Activated CD4-positive, alpha-beta memory T cell treated with anti-CD3 and anti-CD28 coated beads for 36 hours (primary cell): Measurements from ENCODE around the gene TTC5. TPM values are rescaled to one million over a fixed set of nuclear protein-coding genes. Genes with fewer than 3 reads are reported as not detected.

Experiments
- CTCF ChIA-PET: fragments of 350-600 bp; sonication (Branson Sonifier 250); formaldehyde crosslinking; loops from one replicate; lab custom pipeline; 2021; ENCODE audit warnings: antibody characterized with exemption, inconsistent platforms; lab: Charles Lee
- POLR2A ChIA-PET: fragments of 350-600 bp; sonication (Branson Sonifier 250); formaldehyde crosslinking; loops from one replicate; lab custom pipeline; 2021; ENCODE audit warnings: antibody characterized with exemption; lab: Charles Lee
- DNase-seq: peaks from one replicate; pipeline ENCODE4 v3.0.0-alpha.2; 2020
- H3K27ac Mint-ChIP-seq: one replicate; pipeline ENCODE4 v1.8.0; 2021; ENCODE audit warnings: mixed read lengths
- H3K27me3 Mint-ChIP-seq: one replicate; pipeline ENCODE4 v1.8.0; 2021; ENCODE audit warnings: mixed read lengths
- H3K36me3 Mint-ChIP-seq: one replicate; pipeline ENCODE4 v1.8.0; 2021; ENCODE audit warnings: mixed read lengths
- H3K4me1 Mint-ChIP-seq: one replicate; pipeline ENCODE4 v1.8.0; 2021; ENCODE audit warnings: low read depth, mixed read lengths
- H3K4me3 Mint-ChIP-seq: one replicate; pipeline ENCODE4 v1.8.0; 2021; ENCODE audit warnings: mild to moderate bottlenecking, mixed read lengths
- H3K9me3 Mint-ChIP-seq: one replicate; pipeline ENCODE4 v1.8.0; 2021; ENCODE audit warnings: mixed read lengths
- intact Hi-C: fragments of 100-400 bp; cut with micrococcal nuclease; formaldehyde crosslinking; loops from one replicate; pipeline ENCODE4 v1.15.1; 2023
- total RNA-seq, 2 experiments: library from RNA; stranded (reverse); gene quantifications; one replicate each; pipeline ENCODE4 v1.2.3, GENCODE V29; 2021

TTC5 gene
- total RNA-seq, 2 experiments from 2014 or later = 19.0 to 22.7 TPM

GRCh38 chr14:20334017-20334416 is 28.3 kb upstream of the TTC5 start:
- Mint-ChIP-seq H3K4me1 (peaks cover 28% of the 10 kb centered on the region), H3K27ac (no peak overlapping the region), H3K9me3 (no peaks in the 10 kb centered on the region), H3K36me3 (peaks cover 12% of the 10 kb centered on the region), H3K27me3 (no peaks in the 10 kb centered on the region), H3K4me3 (no peak overlapping the region)
- CTCF ChIA-PET = interaction anchor here (0.7 to 8.9 kb wide), 4 partner anchors 7 to 276 kb away, joined by 3 to 129 read pairs (median 10); partner anchors contain the start of genes PARP2 and TEP1
- POLR2A ChIA-PET = interaction anchor here (1.3 to 4.8 kb wide), 5 partner anchors 9 to 349 kb away, joined by 4 to 59 read pairs (median 5); partner anchors contain the start of genes PARP2 and PNP
- intact Hi-C loops = no loop called here
- no peak for DNase-seq

DNA sequence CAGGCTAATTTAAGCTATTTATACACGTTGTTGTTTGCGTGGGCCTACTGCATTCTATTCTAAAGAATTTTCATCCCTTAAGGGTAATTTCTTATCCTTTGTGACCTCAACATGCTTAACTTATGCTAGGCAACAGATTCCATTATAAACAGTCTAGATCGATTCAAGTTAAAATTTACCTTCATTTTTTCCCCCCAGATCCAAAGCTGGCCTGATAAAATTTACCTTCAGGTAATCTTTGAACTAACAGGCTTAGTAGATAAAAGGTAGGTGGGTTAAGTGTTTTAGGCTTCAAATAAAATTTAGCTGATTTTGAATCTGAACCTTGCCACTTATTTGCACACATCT is 27.7 kb upstream of the TTC5 start:
- H3K4me3 Mint-ChIP-seq = peak overlapping the region; percentile 99
- POLR2A ChIA-PET = interaction anchor here (1.3 to 4.8 kb wide), 5 partner anchors 9 to 350 kb away, joined by 4 to 59 read pairs (median 5); partner anchors contain the start of genes PARP2 and PNP
- intact Hi-C loops = loop anchor here (1.0 to 2.0 kb wide), 6 partner anchors 10 to 349 kb away; partner anchors contain the start of genes APEX1, PARP2 and PNP
- H3K27ac Mint-ChIP-seq = peak overlapping the region; percentile 92
- CTCF ChIA-PET = interaction anchor here (0.7 to 8.9 kb wide), 5 partner anchors 8 to 276 kb away, joined by 3 to 129 read pairs (median 7); partner anchors contain the start of genes PARP2 and TEP1
- no peak for DNase-seq
- H3K9me3 Mint-ChIP-seq = no peaks in the 10 kb centered on the region
- H3K36me3 Mint-ChIP-seq = peaks cover 16% of the 10 kb centered on the region
- peaks cover 33% of the 10 kb centered on the region for H3K4me1 Mint-ChIP-seq
- H3K27me3 Mint-ChIP-seq = no peaks in the 10 kb centered on the region

DNA sequence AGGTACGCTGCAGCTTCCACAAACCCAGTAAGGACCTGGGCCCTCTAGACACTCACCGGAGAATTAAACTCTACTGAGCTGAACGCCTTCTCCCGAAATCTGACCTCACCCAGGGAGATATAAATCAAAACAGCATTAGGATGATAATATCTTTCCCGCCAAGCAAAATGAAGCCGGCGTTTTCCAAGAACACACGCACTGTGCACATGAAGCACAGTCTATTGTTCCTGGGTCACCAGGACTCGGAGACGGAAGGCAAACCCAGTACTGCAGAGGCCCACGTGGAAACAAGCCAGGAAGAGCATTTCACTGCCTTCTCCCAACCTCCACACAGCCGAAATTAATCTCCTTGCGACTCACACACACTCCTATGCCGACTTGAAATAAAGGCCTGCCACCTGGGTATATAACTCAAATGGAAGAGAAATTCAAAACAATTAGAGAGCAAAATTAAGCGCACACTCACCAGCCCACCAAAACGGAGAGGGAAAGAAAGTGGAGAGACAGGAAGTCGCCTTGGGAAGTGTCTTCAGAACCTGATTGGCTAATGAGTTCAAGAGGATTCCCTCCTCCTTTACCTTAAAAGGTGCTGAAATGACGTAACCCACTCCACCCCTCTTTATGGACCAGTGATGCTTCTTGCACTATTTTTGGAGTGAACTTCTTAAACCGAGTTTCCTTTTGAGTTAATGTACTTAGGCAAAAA is 27.2 kb upstream of the TTC5 start, which contains the start of gene CCNB1IP1:
CCNB1IP1 (minus strand) TSS at position 492 of the 706 bp plus-strand sequence. CDS start 16,756 bp downstream, outside the sequence.
- Mint-ChIP-seq H3K27ac (peak within 1 kb of the TSS; percentile 92), H3K36me3 (peaks cover 16% of the 10 kb centered on the region), H3K4me1 (peaks cover 36% of the 10 kb centered on the region), H3K4me3 (peak within 1 kb of the TSS; percentile 99), H3K27me3 (no peaks in the 10 kb centered on the region), H3K9me3 (no peaks in the 10 kb centered on the region)
- ChIA-PET POLR2A (interaction anchor here (1.3 to 4.8 kb wide), 5 partner anchors 10 to 350 kb away, joined by 4 to 59 read pairs (median 5); partner anchors contain the start of genes PARP2 and PNP), CTCF (interaction anchor here (0.7 to 8.9 kb wide), 5 partner anchors 8 to 277 kb away, joined by 3 to 129 read pairs (median 7); partner anchors contain the start of genes PARP2 and TEP1)
- DNase-seq = peak; percentile 54
- intact Hi-C loops = loop anchor here (1.0 to 2.0 kb wide), 6 partner anchors 10 to 350 kb away; partner anchors contain the start of genes APEX1, PARP2 and PNP

DNA sequence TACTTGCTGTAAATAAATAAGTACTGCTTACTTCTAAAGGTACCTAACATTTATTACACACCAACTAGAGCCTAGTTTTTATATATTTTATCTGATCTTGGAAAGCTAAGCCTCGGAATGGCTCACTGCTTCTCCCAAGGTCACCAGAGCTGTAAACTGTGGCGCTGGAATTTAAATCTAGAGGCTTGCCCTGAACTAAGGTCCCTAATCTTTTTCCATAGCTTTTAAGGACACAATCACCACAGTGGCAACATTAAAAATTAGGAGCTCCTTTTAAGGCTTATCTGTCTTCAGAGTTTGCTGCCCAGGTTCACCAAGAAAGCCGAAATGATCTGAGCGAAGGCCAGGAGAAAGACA is 26.7 kb upstream of the TTC5 start:
- no peaks in the 10 kb centered on the region for H3K27me3 Mint-ChIP-seq

GRCh38 chr14:20331053-20331613 is 25.4 kb upstream of the TTC5 start:
- peaks cover 27% of the 10 kb centered on the region for H3K36me3 Mint-ChIP-seq
- no peaks in the 10 kb centered on the region for H3K27me3 Mint-ChIP-seq
- ChIA-PET POLR2A (interaction anchor here (4.8 kb wide), 1 partner anchor 12 kb away, joined by 59 read pairs; the partner anchor contains the start of gene PARP2), CTCF (interaction anchor here (5.8 to 8.9 kb wide), 2 partner anchors 10 to 278 kb away, joined by 64 to 129 read pairs; partner anchors contain the start of gene PARP2)
- H3K9me3 Mint-ChIP-seq = no peaks in the 10 kb centered on the region
- DNase-seq = no peak
- peak overlapping the region; percentile 50 for H3K4me3 Mint-ChIP-seq
- H3K27ac Mint-ChIP-seq = peak overlapping the region; percentile 58
- H3K4me1 Mint-ChIP-seq = peaks cover 47% of the 10 kb centered on the region
- intact Hi-C loops = no loop called here

More for the DNA sequence above, 26.7 kb upstream of the TTC5 start:
- H3K4me3 Mint-ChIP-seq = peak overlapping the region; percentile 99
- intact Hi-C loops = loop anchor here (2.0 kb wide), 2 partner anchors 34 to 350 kb away; no protein-coding TSS in a partner anchor
- no peaks in the 10 kb centered on the region for H3K9me3 Mint-ChIP-seq
- peaks cover 42% of the 10 kb centered on the region for H3K4me1 Mint-ChIP-seq
- peak overlapping the region; percentile 92 for H3K27ac Mint-ChIP-seq
- DNase-seq = no peak
- CTCF ChIA-PET = interaction anchor here (0.9 to 8.9 kb wide), 4 partner anchors 9 to 277 kb away, joined by 3 to 129 read pairs (median 10); partner anchors contain the start of genes PARP2 and TEP1
- POLR2A ChIA-PET = interaction anchor here (1.6 to 4.8 kb wide), 4 partner anchors 10 to 351 kb away, joined by 4 to 59 read pairs (median 6); partner anchors contain the start of genes PARP2 and PNP
- peaks cover 19% of the 10 kb centered on the region for H3K36me3 Mint-ChIP-seq

DNA sequence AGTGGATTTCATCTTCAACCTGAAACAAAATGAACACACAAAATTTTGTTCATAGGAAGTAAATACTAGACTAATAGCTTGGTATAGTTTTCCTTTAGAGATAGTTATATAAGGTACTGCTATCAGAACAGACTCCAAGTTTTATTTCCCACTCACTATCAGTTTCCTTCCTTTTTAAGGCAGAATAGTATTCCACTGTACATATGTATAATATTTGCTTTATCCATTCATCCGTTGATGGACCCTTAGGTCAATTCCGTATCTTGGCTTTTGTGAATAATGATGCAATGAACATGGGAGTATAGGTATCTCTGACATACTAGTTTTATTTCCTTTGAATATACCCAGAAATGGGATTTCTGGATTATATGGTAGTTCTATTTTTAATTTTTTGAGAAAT is 23.6 kb upstream of the TTC5 start:
- Mint-ChIP-seq H3K27me3 (no peaks in the 10 kb centered on the region), H3K4me1 (peaks cover 43% of the 10 kb centered on the region), H3K4me3 (no peak overlapping the region), H3K27ac (no peak overlapping the region), H3K36me3 (peaks cover 35% of the 10 kb centered on the region), H3K9me3 (no peaks in the 10 kb centered on the region)
- no peak for DNase-seq
- CTCF ChIA-PET = interaction anchor here (0.8 to 8.9 kb wide), 7 partner anchors 12 to 284 kb away, joined by 3 to 129 read pairs (median 5); partner anchors contain the start of genes APEX1 and PARP2
- intact Hi-C loops = no loop called here
- POLR2A ChIA-PET = interaction anchor here (4.8 kb wide), 1 partner anchor 14 kb away, joined by 59 read pairs; the partner anchor contains the start of gene PARP2

DNA sequence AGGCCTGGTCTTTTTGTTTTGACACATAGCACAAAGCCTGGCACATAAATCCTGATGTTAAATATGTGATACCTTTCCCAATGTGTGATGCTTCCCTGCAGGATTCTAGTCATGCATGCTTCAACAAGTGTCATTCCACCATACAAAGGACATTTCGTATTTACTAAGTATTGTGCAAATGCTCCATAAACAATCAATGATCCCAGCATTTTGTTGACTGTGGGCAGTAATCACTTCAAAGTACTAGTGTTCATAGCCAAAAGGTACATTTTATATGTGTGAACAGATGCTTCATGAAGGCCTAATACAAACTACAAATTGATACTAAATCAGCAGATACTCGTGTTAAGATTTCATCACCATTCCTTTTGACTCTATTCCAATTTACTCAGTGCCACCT is 23.0 kb upstream of the TTC5 start:
- CTCF ChIA-PET = interaction anchor here (0.9 to 8.9 kb wide), 17 partner anchors 11 to 363 kb away, joined by 3 to 129 read pairs (median 8); partner anchors contain the start of genes APEX1, OSGEP, PARP2 and TTC5
- peaks cover 39% of the 10 kb centered on the region for H3K36me3 Mint-ChIP-seq
- intact Hi-C loops = no loop called here
- H3K9me3 Mint-ChIP-seq = no peaks in the 10 kb centered on the region
- no peak overlapping the region for H3K4me3 Mint-ChIP-seq
- H3K4me1 Mint-ChIP-seq = peaks cover 43% of the 10 kb centered on the region
- DNase-seq = no peak
- peak overlapping the region; percentile 53 for H3K27ac Mint-ChIP-seq
- POLR2A ChIA-PET = interaction anchor here (1.3 kb wide), 1 partner anchor 14 kb away, joined by 7 read pairs; the partner anchor contains the start of gene PARP2
- no peaks in the 10 kb centered on the region for H3K27me3 Mint-ChIP-seq

- intact Hi-C loops = loop anchor here (1.0 to 2.0 kb wide), 3 partner anchors 16 to 282 kb away; partner anchors contain the start of gene PARP2
These were observed 21.5 kb upstream of the TTC5 start for GRCh38 chr14:20327005-20327869.

GRCh38 chr14:20317720-20318119 is 12.0 kb upstream of the TTC5 start:
- H3K9me3 Mint-ChIP-seq = no peaks in the 10 kb centered on the region
- H3K4me1 Mint-ChIP-seq = no peaks in the 10 kb centered on the region
- ChIA-PET CTCF (interaction anchor here (1.2 kb wide), 1 partner anchor 10 kb away, joined by 12 read pairs; no protein-coding TSS in a partner anchor), POLR2A (interaction anchor here (0.8 kb wide), 1 partner anchor 26 kb away, joined by 3 read pairs; the partner anchor contains the start of gene PARP2)
- no peak for DNase-seq
- intact Hi-C loops = no loop called here
- no peak overlapping the region for H3K4me3 Mint-ChIP-seq
- H3K27me3 Mint-ChIP-seq = no peaks in the 10 kb centered on the region
- H3K36me3 Mint-ChIP-seq = peaks cover 34% of the 10 kb centered on the region
- H3K27ac Mint-ChIP-seq = no peak overlapping the region

More at GRCh38 chr14:20327005-20327869, 21.5 kb upstream of the TTC5 start:
- Mint-ChIP-seq H3K4me3 (peak overlapping the region; percentile 0), H3K4me1 (peaks cover 40% of the 10 kb centered on the region), H3K36me3 (peaks cover 43% of the 10 kb centered on the region), H3K27me3 (no peaks in the 10 kb centered on the region), H3K9me3 (no peaks in the 10 kb centered on the region), H3K27ac (peak overlapping the region; percentile 43)
- ChIA-PET POLR2A (interaction anchor here (1.3 kb wide), 1 partner anchor 16 kb away, joined by 7 read pairs; the partner anchor contains the start of gene PARP2), CTCF (interaction anchor here (0.6 to 8.9 kb wide), 33 partner anchors 9 to 364 kb away, joined by 3 to 129 read pairs (median 5); partner anchors contain the start of genes APEX1, OSGEP, PARP2 and PIP4P1)
- no peak for DNase-seq

- H3K27me3 Mint-ChIP-seq = no peaks in the 10 kb centered on the region
- DNase-seq = no peak
- no peaks in the 10 kb centered on the region for H3K4me1 Mint-ChIP-seq
- intact Hi-C loops = no loop called here
- H3K36me3 Mint-ChIP-seq = peaks cover 39% of the 10 kb centered on the region
- H3K9me3 Mint-ChIP-seq = no peaks in the 10 kb centered on the region
- no peak overlapping the region for H3K4me3 Mint-ChIP-seq
- ChIA-PET CTCF (no interaction called here), POLR2A (no interaction called here)
- H3K27ac Mint-ChIP-seq = no peak overlapping the region
These were observed 8.3 kb upstream of the TTC5 start for GRCh38 chr14:20314026-20314425.
